ENCODE measurements around the gene MRGPRG.

MRGPRG gene

DNA sequence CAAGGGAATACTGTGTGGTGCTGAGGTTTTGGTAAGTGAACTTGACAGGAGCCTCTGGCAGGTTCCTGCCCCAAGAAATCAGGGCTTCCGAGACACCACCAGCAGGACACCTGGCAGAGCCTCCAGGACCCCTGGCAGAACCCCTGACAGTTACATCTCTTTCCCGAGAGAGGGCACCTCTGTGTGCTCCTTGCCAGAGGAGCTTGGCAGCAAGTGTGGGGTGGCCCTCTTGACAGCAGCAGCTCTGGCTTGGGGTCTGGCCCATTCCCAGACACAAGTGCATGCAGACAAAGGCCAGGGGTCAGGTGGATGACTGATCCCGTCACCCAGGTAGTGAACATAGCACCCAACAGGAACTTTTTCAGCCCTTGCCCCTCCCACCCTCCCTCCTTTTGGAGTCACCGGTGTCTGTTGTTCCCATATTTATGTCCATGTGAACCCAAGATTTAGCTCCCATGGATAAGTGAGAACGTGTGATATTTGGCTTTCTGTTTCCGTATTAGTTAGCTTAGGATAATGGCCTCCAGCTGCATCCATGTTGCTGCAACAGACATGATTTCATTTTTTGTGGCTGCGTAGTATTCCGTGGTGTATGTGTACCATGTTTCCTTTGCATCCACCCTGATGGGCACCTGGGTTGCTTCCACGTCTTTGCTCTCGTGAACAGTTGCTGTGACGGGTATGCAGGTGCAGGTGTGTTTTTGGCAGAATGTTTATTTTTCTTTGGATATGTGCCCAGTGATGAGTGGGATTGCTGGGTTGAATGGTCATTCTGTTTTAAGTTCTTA is 32.3 kb downstream of the MRGPRG start:
- Histone ChIP-seq H3K4me3 (ENCODE audit: low read depth in 1 of 2, low read length in 2 of 2) (no peak overlapping the region), H3K27ac (ENCODE audit: low read length) (no peak overlapping the region), H3K9ac (ENCODE audit: low read depth, low read length) (no peak overlapping the region), H2AFZ (ENCODE audit: low read depth, low read length) (no peak overlapping the region), H3K36me3 (ENCODE audit: insufficient read depth, low read length) (no peaks in the 10 kb centered on the region), H3K27me3 (ENCODE audit: insufficient read depth, low read length, poor library complexity) (no peaks in the 10 kb centered on the region), H3K4me1 (ENCODE audit: insufficient read depth, low read length) (no peaks in the 10 kb centered on the region), H3K9me3 (ENCODE audit: insufficient read depth, low read length, severe bottlenecking) (no peaks in the 10 kb centered on the region), H4K20me1 (ENCODE audit: insufficient read depth, low read length) (no peaks in the 10 kb centered on the region), H3K4me2 (ENCODE audit: insufficient read depth, low read length) (no peak overlapping the region), H3K79me2 (ENCODE audit: insufficient read depth, low read length) (no peaks in the 10 kb centered on the region)
- DNase-seq (no peak), ATAC-seq (ENCODE audit: insufficient read depth, low read depth) (no peak)
- TF ChIP-seq, protein P1, sequence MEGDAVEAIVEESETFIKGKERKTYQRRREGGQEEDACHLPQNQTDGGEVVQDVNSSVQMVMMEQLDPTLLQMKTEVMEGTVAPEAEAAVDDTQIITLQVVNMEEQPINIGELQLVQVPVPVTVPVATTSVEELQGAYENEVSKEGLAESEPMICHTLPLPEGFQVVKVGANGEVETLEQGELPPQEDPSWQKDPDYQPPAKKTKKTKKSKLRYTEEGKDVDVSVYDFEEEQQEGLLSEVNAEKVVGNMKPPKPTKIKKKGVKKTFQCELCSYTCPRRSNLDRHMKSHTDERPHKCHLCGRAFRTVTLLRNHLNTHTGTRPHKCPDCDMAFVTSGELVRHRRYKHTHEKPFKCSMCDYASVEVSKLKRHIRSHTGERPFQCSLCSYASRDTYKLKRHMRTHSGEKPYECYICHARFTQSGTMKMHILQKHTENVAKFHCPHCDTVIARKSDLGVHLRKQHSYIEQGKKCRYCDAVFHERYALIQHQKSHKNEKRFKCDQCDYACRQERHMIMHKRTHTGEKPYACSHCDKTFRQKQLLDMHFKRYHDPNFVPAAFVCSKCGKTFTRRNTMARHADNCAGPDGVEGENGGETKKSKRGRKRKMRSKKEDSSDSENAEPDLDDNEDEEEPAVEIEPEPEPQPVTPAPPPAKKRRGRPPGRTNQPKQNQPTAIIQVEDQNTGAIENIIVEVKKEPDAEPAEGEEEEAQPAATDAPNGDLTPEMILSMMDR (IDR thresholded peaks at IDR 0.05; ENCODE audit: borderline replicate concordance, extremely low read depth, low read length, poor library complexity, severe bottlenecking) = no peak
- no peak for TF ChIP-seq EZH2 (IDR thresholded peaks at IDR 0.05; ENCODE audit: borderline replicate concordance, low read depth, low read length, severe bottlenecking)

DNA sequence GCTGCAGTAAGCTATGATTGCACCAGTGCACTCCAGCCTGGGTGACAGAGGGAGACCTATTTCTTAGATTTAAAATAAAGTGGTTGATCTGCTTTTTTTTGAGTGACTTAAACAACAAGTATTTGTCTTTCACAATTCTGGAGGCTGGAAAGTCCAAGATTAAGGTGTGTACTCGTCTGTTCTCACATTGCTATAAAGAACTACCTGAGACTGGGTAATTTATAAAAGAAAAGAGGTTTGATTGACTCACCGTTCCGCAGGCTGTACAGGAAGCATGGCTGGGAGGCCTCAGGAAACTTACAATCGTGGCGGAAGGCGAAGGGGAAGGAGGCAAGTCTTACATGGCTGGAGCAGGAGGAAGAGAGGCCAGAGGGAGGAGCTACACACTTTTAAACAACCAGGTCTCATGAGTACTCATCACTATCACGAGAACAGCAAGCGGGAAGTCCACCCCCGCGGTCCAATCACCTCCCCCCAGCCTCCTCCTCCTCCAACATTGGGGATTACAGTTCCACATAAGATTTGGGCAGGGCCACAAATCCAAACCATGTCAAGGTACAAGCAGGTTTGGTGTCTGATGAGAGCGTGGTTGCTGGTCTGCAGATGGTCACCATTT is 33.8 kb downstream of the MRGPRG start:
- H2AFZ ChIP-seq (ENCODE audit: low read depth, low read length) = no peak overlapping the region
- no peaks in the 10 kb centered on the region for H3K9me3 ChIP-seq (ENCODE audit: insufficient read depth, low read length, severe bottlenecking)
- no peak overlapping the region for H3K9ac ChIP-seq (ENCODE audit: low read depth, low read length)
- no peak overlapping the region for H3K27ac ChIP-seq (ENCODE audit: low read length)
- H4K20me1 ChIP-seq (ENCODE audit: insufficient read depth, low read length) = no peaks in the 10 kb centered on the region
- DNase-seq = no peak
- no peak for ATAC-seq (ENCODE audit: insufficient read depth, low read depth)
- no peaks in the 10 kb centered on the region for H3K36me3 ChIP-seq (ENCODE audit: insufficient read depth, low read length)
- no peaks in the 10 kb centered on the region for H3K4me1 ChIP-seq (ENCODE audit: insufficient read depth, low read length)
- no peak overlapping the region for H3K4me2 ChIP-seq (ENCODE audit: insufficient read depth, low read length)
- H3K4me3 ChIP-seq (ENCODE audit: low read depth in 1 of 2, low read length in 2 of 2) = no peak overlapping the region
- H3K79me2 ChIP-seq (ENCODE audit: insufficient read depth, low read length) = no peaks in the 10 kb centered on the region
- no peaks in the 10 kb centered on the region for H3K27me3 ChIP-seq (ENCODE audit: insufficient read depth, low read length, poor library complexity)
- TF ChIP-seq, protein P1 (IDR thresholded peaks at IDR 0.05; ENCODE audit: borderline replicate concordance, extremely low read depth, low read length, poor library complexity, severe bottlenecking) = no peak
- no peak for TF ChIP-seq EZH2 (IDR thresholded peaks at IDR 0.05; ENCODE audit: borderline replicate concordance, low read depth, low read length, severe bottlenecking)

DNA sequence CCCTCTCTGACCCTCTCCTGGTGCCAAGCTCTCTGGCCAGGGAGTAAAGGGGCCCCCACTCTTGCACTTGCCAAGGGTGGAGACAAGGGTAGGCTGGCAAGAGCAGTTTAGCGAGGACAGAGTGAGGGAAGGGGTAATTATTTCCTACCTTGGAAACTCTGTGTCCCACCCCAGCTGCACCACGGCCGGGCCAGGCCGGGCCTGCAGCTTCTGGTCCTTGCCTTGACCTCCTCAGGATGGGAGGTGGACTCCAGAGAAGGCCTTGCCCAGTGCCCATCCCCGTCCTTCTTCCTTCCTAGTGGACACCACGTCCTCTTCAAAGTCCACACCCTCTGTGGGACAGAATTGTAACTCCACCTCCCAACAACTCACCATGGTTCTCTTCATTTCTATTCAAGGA is 35.1 kb downstream of the MRGPRG start:
- Histone ChIP-seq H3K4me3 (ENCODE audit: low read depth in 1 of 2, low read length in 2 of 2) (no peak overlapping the region), H2AFZ (ENCODE audit: low read depth, low read length) (no peak overlapping the region), H4K20me1 (ENCODE audit: insufficient read depth, low read length) (no peaks in the 10 kb centered on the region), H3K27me3 (ENCODE audit: insufficient read depth, low read length, poor library complexity) (no peaks in the 10 kb centered on the region), H3K4me2 (ENCODE audit: insufficient read depth, low read length) (no peak overlapping the region), H3K36me3 (ENCODE audit: insufficient read depth, low read length) (no peaks in the 10 kb centered on the region), H3K9me3 (ENCODE audit: insufficient read depth, low read length, severe bottlenecking) (no peaks in the 10 kb centered on the region), H3K27ac (ENCODE audit: low read length) (no peak overlapping the region), H3K4me1 (ENCODE audit: insufficient read depth, low read length) (no peaks in the 10 kb centered on the region), H3K79me2 (ENCODE audit: insufficient read depth, low read length) (no peaks in the 10 kb centered on the region), H3K9ac (ENCODE audit: low read depth, low read length) (no peak overlapping the region)
- TF ChIP-seq, protein P1 (IDR thresholded peaks at IDR 0.05; ENCODE audit: borderline replicate concordance, extremely low read depth, low read length, poor library complexity, severe bottlenecking) = no peak
- TF ChIP-seq EZH2 (IDR thresholded peaks at IDR 0.05; ENCODE audit: borderline replicate concordance, low read depth, low read length, severe bottlenecking) = no peak
- DNase-seq = no peak
- ATAC-seq (ENCODE audit: insufficient read depth, low read depth) = no peak
